Tibial artery (tissue), 4 donors: ENCODE results near the gene CCNG2.
A peak's percentile ranks its signal among the peaks of the same experiment; 100 is the strongest.

Experiments
- DNase-seq, 2 donors: peaks; one replicate each; pipeline ENCODE4 v3.0.0-alpha.2; 2019
- H3K27ac ChIP-seq, 2 donors: fragments of 200-600 bp; sonication (generic) in 1 of 2; 1 replicate in 1 of 2; 2 replicates in 1 of 2; pipeline ENCODE4 v1.5.1; 2018 to 2019; ENCODE audit warnings: mild to moderate bottlenecking in 1 of 2
- H3K27me3 ChIP-seq, 2 donors: fragments of 200-600 bp; sonication (generic) in 1 of 2; one replicate each; pipeline versions ENCODE4 v1.5.1 to v1.6.0; 2016 to 2019
- H3K36me3 ChIP-seq, 3 donors: fragments of 200-600 bp; sonication (generic) in 2 of 3; one replicate each; pipeline ENCODE4 v1.5.1; 2016 to 2019; ENCODE audit warnings: mild to moderate bottlenecking in 2 of 3
- H3K4me1 ChIP-seq, 4 donors: fragments of 200-600 bp; sonication (generic) in 2 of 4; 1 replicate in 3 of 4; 2 replicates in 1 of 4; pipeline ENCODE4 v1.5.1; 2016 to 2019
- H3K4me3 ChIP-seq, 2 donors: fragments of 200-600 bp; sonication (generic) in 1 of 2; 1 replicate in 1 of 2; 2 replicates in 1 of 2; pipeline ENCODE4 v1.5.1; 2018 to 2019; ENCODE audit warnings: mild to moderate bottlenecking in 2 of 2
- H3K9me3 ChIP-seq, 3 donors: fragments of 200-600 bp; sonication (generic) in 1 of 3; one replicate each; pipeline ENCODE4 v1.5.1; 2016 to 2019
- intact Hi-C: fragments of 100-400 bp; cut with DNase I; formaldehyde crosslinking; loops from one replicate; pipeline ENCODE4 v1.15.0; 2023; ENCODE audit warnings: low total_unique reads
- TF ChIP-seq, protein P1 (sequence below), 2 experiments: fragments of 200-600 bp in 1 of 2; fragments of 450-650 bp in 1 of 2; IDR thresholded peaks; one replicate each; pipeline ENCODE4 v1.5.1; 2017 to 2019; ENCODE audit warnings: antibody characterized with exemption in 2 of 2, mild to moderate bottlenecking in 1 of 2, moderate library complexity in 1 of 2

The CCNG2 gene

DNA sequence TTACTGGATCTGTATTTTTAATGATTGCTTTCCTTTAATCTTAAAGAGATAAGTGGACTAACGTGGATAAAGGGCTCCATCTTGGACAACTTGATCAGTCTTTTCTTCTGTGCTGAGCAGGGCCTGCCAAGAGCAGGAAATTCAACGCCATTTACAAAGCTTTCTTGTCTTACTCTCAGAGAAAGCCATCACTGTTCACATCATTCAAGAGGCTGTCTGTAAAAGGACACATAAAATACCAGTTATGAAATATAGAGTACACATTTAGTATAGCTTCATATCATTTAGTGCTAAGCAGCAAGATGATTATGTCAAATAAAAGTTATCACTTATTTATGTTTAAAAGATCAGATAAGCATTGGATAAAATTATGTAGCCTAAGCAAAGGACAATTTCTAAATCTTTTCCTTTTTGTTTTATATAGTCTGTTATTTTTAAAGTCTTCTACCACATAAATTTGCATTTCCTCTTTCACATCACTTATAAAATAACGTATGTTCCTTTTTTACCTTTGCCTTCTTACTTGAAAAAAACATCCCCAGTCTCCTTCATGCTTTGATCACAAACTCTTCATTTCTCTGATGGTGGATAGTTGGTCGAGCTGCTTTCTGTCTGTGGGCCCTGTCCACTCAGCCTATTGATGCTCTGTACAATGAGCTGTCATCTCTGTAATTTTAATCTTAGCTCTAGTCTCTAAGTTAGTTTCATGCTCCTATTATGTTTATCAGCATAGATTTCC lies 2.1 kb upstream of the CCNG2 start:
- Histone ChIP-seq H3K4me3 (no peak overlapping the region), H3K27me3 (no peaks in the 10 kb centered on the region), H3K9me3 (no peaks in the 10 kb centered on the region), H3K4me1 (peaks cover 0 to 25% (median 6%) of the 10 kb centered on the region in 4 donors), H3K36me3 (no peaks in the 10 kb centered on the region), H3K27ac (no peak overlapping the region)
- TF ChIP-seq, protein P1, sequence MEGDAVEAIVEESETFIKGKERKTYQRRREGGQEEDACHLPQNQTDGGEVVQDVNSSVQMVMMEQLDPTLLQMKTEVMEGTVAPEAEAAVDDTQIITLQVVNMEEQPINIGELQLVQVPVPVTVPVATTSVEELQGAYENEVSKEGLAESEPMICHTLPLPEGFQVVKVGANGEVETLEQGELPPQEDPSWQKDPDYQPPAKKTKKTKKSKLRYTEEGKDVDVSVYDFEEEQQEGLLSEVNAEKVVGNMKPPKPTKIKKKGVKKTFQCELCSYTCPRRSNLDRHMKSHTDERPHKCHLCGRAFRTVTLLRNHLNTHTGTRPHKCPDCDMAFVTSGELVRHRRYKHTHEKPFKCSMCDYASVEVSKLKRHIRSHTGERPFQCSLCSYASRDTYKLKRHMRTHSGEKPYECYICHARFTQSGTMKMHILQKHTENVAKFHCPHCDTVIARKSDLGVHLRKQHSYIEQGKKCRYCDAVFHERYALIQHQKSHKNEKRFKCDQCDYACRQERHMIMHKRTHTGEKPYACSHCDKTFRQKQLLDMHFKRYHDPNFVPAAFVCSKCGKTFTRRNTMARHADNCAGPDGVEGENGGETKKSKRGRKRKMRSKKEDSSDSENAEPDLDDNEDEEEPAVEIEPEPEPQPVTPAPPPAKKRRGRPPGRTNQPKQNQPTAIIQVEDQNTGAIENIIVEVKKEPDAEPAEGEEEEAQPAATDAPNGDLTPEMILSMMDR (IDR thresholded peaks at IDR 0.05): no peak
- DNase-seq: no peak
- intact Hi-C loops: loop anchor here (5.0 kb wide), 3 partner anchors 53 to 208 kb away; partner anchors contain the start of genes CCNI and SEPTIN11

DNA sequence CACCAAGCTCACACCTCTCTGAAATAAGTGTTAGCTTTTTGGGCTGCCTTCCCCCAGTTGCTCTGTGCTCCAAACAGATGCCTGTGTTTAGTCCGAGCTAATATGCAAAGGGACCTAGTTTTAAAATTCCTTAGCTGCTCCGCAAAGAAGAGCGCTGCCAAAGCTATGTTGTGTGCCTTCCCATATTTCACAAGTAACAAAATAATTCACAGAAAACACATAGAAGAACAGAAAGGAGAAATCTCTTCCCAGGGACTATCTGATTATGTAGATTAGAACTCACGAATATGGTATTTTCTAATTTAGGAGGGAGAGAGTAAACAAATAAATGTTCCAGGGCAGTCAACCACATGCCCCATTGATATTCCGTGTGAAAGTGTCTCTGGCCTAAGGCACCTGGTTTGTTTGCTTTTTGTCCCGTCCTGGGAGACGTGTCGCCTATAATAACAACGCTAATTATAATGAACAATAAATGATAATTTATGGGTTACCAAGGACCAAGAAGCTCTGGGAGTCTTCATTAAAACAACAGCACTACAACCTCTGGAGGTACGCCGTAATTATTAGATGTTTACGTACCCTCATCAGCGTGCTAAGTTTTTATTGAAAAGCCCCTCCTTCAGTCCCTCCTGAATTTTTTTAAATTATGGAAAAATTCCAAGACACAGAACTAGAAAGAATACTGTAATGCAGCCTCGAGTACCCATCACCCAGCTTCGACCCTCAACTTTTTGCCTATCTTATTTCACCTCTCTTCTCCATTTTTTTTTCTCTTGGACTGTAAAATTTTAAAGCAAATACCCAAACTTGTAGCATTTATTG lies 1.2 kb upstream of the CCNG2 start:
- Histone ChIP-seq H3K27ac (peak overlapping the region; percentile 98 to 100), H3K27me3 (no peaks in the 10 kb centered on the region), H3K4me1 (peaks cover 0 to 26% (median 6%) of the 10 kb centered on the region in 4 donors), H3K9me3 (no peaks in the 10 kb centered on the region), H3K36me3 (peaks cover 0 to 3% (median under 1%) of the 10 kb centered on the region in 3 donors), H3K4me3 (peak overlapping the region; percentile 86 to 99)
- intact Hi-C loops: loop anchor here (5.0 kb wide), 3 partner anchors 54 to 209 kb away; partner anchors contain the start of genes CCNI and SEPTIN11
- DNase-seq: no peak
- TF ChIP-seq, protein P1 (IDR thresholded peaks at IDR 0.05): no peak

DNA sequence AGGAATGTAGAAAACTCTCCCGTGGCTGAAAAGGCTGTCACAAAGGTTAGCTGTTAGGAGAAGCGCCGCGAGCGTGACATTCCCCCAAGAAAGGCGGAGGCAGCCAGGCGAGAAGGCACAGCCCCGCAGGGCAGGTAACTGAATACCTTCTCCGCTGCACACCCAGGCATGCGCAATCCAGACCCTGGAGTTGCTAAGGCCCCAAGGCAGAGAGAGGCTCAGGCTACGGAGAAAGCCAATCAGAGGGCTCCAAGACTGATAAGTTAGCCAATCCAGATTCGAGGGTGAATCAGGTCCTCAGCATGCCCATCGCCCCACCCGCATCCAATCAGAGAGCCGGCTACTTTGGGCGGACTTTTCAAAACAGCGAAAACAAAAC lies 485 bp upstream of the CCNG2 start:
- peaks cover 5 to 9% (median 7%) of the 10 kb centered on the region in 3 donors for H3K36me3 ChIP-seq
- no peaks in the 10 kb centered on the region for H3K9me3 ChIP-seq
- peak overlapping the region; percentile 86 to 99 for H3K4me3 ChIP-seq
- H3K4me1 ChIP-seq: peaks cover 0 to 26% (median 6%) of the 10 kb centered on the region in 4 donors
- peak; percentile 98 to 99 for DNase-seq
- peak overlapping the region; percentile 98 to 100 for H3K27ac ChIP-seq
- TF ChIP-seq, protein P1 (IDR thresholded peaks at IDR 0.05): no peak
- no peaks in the 10 kb centered on the region for H3K27me3 ChIP-seq
- intact Hi-C loops: loop anchor here (5.0 kb wide), 3 partner anchors 54 to 209 kb away; partner anchors contain the start of genes CCNI and SEPTIN11

DNA sequence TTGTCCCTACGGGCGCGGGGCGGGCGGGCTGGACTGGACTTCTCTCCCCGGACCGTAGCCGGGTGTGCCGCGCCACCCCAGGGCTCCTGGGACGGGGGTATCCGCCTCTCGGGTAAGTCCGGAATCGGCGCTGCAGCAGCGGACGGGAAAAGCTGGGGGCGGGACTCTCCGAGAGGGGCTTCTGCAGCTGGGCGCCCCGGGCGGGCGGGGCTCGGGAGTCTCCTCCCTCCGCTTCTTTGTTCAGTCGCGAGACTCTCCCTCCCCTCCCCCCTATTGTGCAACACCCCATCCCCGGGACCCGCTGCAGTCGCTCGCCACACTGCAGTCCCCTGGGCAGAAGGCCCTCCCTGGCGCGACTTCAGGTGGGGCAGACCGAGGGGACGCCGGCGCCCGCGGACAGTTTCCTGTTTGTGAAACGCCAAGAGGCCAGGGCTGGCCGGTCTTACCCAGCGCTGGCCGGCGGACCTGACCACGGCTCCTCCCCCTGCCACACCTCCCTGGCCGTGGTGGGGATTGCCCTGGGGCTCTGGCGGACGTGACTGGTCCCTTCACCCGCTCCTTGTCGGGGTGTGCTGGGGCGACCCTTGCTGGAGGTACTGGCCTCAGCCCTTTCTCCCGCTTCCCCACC lies 966 bp downstream of the CCNG2 start:
- H3K9me3 ChIP-seq: no peaks in the 10 kb centered on the region
- H3K4me3 ChIP-seq: peak overlapping the region; percentile 86 to 99
- peaks cover 20 to 24% (median 20%) of the 10 kb centered on the region in 3 donors for H3K36me3 ChIP-seq
- DNase-seq: peak; percentile 92 to 97
- H3K27ac ChIP-seq: peak overlapping the region; percentile 98 to 100
- no peaks in the 10 kb centered on the region for H3K27me3 ChIP-seq
- intact Hi-C loops: loop anchor here (5.0 kb wide), 3 partner anchors 56 to 211 kb away; partner anchors contain the start of genes CCNI and SEPTIN11
- peaks cover 0 to 34% (median 11%) of the 10 kb centered on the region in 4 donors for H3K4me1 ChIP-seq
- TF ChIP-seq, protein P1 (IDR thresholded peaks at IDR 0.05): peak in 1 of 2 experiments; percentile 10

DNA sequence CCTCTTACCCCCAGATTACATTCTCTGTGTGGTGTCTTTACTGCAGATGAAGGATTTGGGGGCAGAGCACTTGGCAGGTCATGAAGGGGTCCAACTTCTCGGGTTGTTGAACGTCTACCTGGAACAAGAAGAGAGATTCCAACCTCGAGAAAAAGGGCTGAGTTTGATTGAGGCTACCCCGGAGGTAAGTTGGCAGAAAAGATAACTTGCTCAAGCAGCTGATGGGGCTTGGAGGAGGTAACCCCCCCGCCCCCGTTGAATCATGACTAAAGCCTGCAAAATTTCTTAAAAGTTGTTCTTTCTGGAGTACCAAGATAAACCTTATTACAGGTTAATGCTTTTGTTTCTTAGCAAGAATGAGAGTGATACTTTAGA lies 1.5 kb downstream of the CCNG2 start:
- peak; percentile 30 to 67 for DNase-seq
- H3K9me3 ChIP-seq: no peaks in the 10 kb centered on the region
- H3K27me3 ChIP-seq: no peaks in the 10 kb centered on the region
- intact Hi-C loops: loop anchor here (5.0 kb wide), 3 partner anchors 56 to 211 kb away; partner anchors contain the start of genes CCNI and SEPTIN11
- TF ChIP-seq, protein P1 (IDR thresholded peaks at IDR 0.05): peak in 1 of 2 experiments; percentile 24
- H3K27ac ChIP-seq: peak overlapping the region; percentile 98 to 100
- H3K4me1 ChIP-seq: peaks cover 0 to 39% (median 15%) of the 10 kb centered on the region in 4 donors
- peak overlapping the region; percentile 86 to 99 for H3K4me3 ChIP-seq
- H3K36me3 ChIP-seq: peaks cover 22 to 28% (median 25%) of the 10 kb centered on the region in 3 donors
